ENCODE results near the gene MC1R. TPM values are rescaled to one million over a fixed set of nuclear protein-coding genes. Genes with fewer than 3 reads are reported as not detected.

Gene MC1R
- total and polyA plus RNA-seq, 2 of the 4 experiments (the other 2 are of a cell fraction): 3.8 to 9.5 TPM

DNA sequence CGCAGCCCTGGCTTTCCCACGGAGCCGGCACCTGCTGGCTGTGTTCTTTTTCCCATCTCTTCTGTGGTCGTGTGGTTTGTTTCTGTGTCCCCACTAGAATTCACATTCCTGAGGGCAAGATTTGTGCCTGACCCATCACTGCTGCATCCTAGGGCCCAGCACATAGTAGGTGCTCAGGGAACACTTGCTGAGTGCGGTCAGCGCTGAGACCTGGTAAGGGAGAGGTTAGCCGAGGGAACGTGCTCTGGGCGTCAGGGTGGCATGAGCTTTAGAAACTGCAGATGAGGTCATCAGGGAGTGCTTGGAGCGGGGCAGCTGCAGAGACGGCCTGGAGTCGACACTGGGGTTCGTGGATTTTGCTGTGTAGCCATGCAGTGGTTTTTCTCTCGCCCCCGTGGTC is 35.8 kb downstream of the MC1R start:
- Histone ChIP-seq H3K9ac (ENCODE audit: low read depth, low read length) (no peak overlapping the region), H2BK20ac (ENCODE audit: low read depth, low read length) (no peak overlapping the region), H2BK15ac (ENCODE audit: low read depth, low read length) (no peak overlapping the region), H2AFZ (replicated peaks; ENCODE audit: low read length, poor library complexity) (no peak overlapping the region), H3K27ac (ENCODE audit: insufficient read depth, low read length) (no peak overlapping the region), H2AK5ac (ENCODE audit: low read depth, low read length) (no peak overlapping the region), H3K79me1 (ENCODE audit: low read depth in 1 of 2, low read length in 2 of 2) (peaks cover 17 to 75% of the 10 kb centered on the region in 2 experiments), H4K20me1 (ENCODE audit: insufficient read depth, low read length) (peaks cover 17% of the 10 kb centered on the region), H3K23ac (ENCODE audit: low read depth, low read length) (no peak overlapping the region), H3K9me1 (ENCODE audit: insufficient read depth, low read length) (no peaks in the 10 kb centered on the region; the same call in 1 of the 2 replicates), H4K8ac (ENCODE audit: low read depth in 2 of 2, low read length in 2 of 2) (no peak overlapping the region), H3K18ac (ENCODE audit: low read depth, low read length) (no peak overlapping the region), H2BK5ac (ENCODE audit: low read depth, low read length, poor library complexity, severe bottlenecking) (no peak overlapping the region), H3K4me2 (ENCODE audit: low read depth, low read length) (no peak overlapping the region), H3K4me3 (ENCODE audit: insufficient read depth, low read depth, low read length) (no peak overlapping the region), H3K9me3 (ENCODE audit: control insufficient read depth, insufficient read depth, low read length) (no peaks in the 10 kb centered on the region), H3K27me3 (ENCODE audit: control insufficient read depth, insufficient read depth, low read length) (no peaks in the 10 kb centered on the region), H4K5ac (ENCODE audit: low read depth, low read length) (no peak overlapping the region), H4K91ac (ENCODE audit: insufficient read depth, low read depth, low read length) (no peak overlapping the region), H2AK9ac (replicated peaks; ENCODE audit: low read depth, low read length, poor library complexity) (no peak overlapping the region), H3K4ac (ENCODE audit: low read depth, low read length) (no peak overlapping the region), H2BK120ac (ENCODE audit: low read depth, low read length) (no peak overlapping the region), H3K36me3 (ENCODE audit: control insufficient read depth, insufficient read depth, low read length) (peaks cover 35% of the 10 kb centered on the region), H3K14ac (replicated peaks; ENCODE audit: low read depth, low read length) (no peak overlapping the region), H3K56ac (ENCODE audit: extremely low read depth, insufficient read depth, low read length) (no peak overlapping the region), H3K4me1 (ENCODE audit: control insufficient read depth, insufficient read depth, low read length) (peaks cover 3% of the 10 kb centered on the region; the same call in 1 of the 2 replicates)
- no TSS peak for BruUV-seq (replicated peaks)
- DNase-seq (no peak), ATAC-seq (ENCODE audit: low read depth) (no peak)
- CTCF ChIA-PET: no interaction called here
- in situ Hi-C loops (cut with MboI; ENCODE audit: low sequenced_read_pairs): no loop called here
- intact Hi-C loops (cut with micrococcal nuclease): no loop called here
- POLR2A ChIA-PET (ENCODE audit: unreplicated experiment): no interaction called here
- 95% methylated on average over 7 of the region's 15 CpGs; no CpG with 5 or more reads in 1 of the 2 experiments for WGBS, 2 experiments (ENCODE audit: extremely low coverage in 2 of 2, insufficient read length in 1 of 2)
- dilution Hi-C loops (cut with HindIII; ENCODE audit: low sequenced_read_pairs, unreplicated experiment): no loop called here
- no peak for TF ChIP-seq MAZ (IDR thresholded peaks at IDR 0.05; ENCODE audit: borderline replicate concordance, low read depth, low read length)
- TF ChIP-seq, protein P1, sequence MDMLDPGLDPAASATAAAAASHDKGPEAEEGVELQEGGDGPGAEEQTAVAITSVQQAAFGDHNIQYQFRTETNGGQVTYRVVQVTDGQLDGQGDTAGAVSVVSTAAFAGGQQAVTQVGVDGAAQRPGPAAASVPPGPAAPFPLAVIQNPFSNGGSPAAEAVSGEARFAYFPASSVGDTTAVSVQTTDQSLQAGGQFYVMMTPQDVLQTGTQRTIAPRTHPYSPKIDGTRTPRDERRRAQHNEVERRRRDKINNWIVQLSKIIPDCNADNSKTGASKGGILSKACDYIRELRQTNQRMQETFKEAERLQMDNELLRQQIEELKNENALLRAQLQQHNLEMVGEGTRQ (IDR thresholded peaks at IDR 0.05; ENCODE audit: low read depth, low read length): no peak
- TF ChIP-seq CEBPB (IDR thresholded peaks at IDR 0.05; ENCODE audit: low read depth, low read length): no peak
- no peak for TF ChIP-seq RAD21 (IDR thresholded peaks at IDR 0.05; ENCODE audit: low read length)
- TF ChIP-seq MXI1 (IDR thresholded peaks at IDR 0.05; ENCODE audit: borderline replicate concordance, low read depth, low read length): no peak
- TF ChIP-seq CHD1 (IDR thresholded peaks at IDR 0.05; ENCODE audit: low read depth, low read length): no peak
- TF ChIP-seq NFE2L2 (IDR thresholded peaks at IDR 0.05; ENCODE audit: low read depth, low read length): no peak
- no peak for TF ChIP-seq MAFK (IDR thresholded peaks at IDR 0.05; ENCODE audit: low read depth, low read length)
- TF ChIP-seq FOS (IDR thresholded peaks at IDR 0.05; ENCODE audit: low read depth, low read length): no peak
- TF ChIP-seq ELK1 (IDR thresholded peaks at IDR 0.05; ENCODE audit: borderline replicate concordance, low read depth, low read length): no peak
- TF ChIP-seq SMC3 (IDR thresholded peaks at IDR 0.05; ENCODE audit: low read depth, low read length): no peak
- no peak for TF ChIP-seq POLR2A (IDR thresholded peaks at IDR 0.05; ENCODE audit: low read depth, low read length)
- no peak for TF ChIP-seq RFX5 (IDR thresholded peaks at IDR 0.05; ENCODE audit: low read depth, low read length)
- no peak for TF ChIP-seq BHLHE40 (IDR thresholded peaks at IDR 0.05; ENCODE audit: low read depth, low read length)
- TF ChIP-seq, protein P2, sequence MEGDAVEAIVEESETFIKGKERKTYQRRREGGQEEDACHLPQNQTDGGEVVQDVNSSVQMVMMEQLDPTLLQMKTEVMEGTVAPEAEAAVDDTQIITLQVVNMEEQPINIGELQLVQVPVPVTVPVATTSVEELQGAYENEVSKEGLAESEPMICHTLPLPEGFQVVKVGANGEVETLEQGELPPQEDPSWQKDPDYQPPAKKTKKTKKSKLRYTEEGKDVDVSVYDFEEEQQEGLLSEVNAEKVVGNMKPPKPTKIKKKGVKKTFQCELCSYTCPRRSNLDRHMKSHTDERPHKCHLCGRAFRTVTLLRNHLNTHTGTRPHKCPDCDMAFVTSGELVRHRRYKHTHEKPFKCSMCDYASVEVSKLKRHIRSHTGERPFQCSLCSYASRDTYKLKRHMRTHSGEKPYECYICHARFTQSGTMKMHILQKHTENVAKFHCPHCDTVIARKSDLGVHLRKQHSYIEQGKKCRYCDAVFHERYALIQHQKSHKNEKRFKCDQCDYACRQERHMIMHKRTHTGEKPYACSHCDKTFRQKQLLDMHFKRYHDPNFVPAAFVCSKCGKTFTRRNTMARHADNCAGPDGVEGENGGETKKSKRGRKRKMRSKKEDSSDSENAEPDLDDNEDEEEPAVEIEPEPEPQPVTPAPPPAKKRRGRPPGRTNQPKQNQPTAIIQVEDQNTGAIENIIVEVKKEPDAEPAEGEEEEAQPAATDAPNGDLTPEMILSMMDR (conservative IDR thresholded peaks at IDR 0.05; ENCODE audit: low read depth, low read length): no peak
- no peak for TF ChIP-seq RCOR1 (IDR thresholded peaks at IDR 0.05; ENCODE audit: insufficient replicate concordance, low read length)

Measured in IMR-90 (cell line).